HEK293 (cell line): Measurements from ENCODE around the gene CPT1C.

Experiments
- INSM2 ChIP-seq: fragments of 450-650 bp; formaldehyde crosslinking; IDR thresholded peaks from 2 replicates; pipeline ENCODE4 v1.5.1; 2016; ENCODE audit warnings: missing biosample characterization, missing genetic modification characterization
- OSR2 ChIP-seq: fragments of 450-650 bp; formaldehyde crosslinking; IDR thresholded peaks from 2 replicates; pipeline ENCODE4 v1.5.1; 2016; ENCODE audit warnings: missing biosample characterization, missing genetic modification characterization
- PATZ1 ChIP-seq: fragments of 450-650 bp; formaldehyde crosslinking; IDR thresholded peaks from 2 replicates; pipeline ENCODE4 v1.5.1; 2016; ENCODE audit warnings: missing biosample characterization, missing genetic modification characterization
- RBAK ChIP-seq: fragments of 450-650 bp; formaldehyde crosslinking; IDR thresholded peaks from 2 replicates; pipeline ENCODE4 v1.5.1; 2016; ENCODE audit warnings: missing biosample characterization, missing genetic modification characterization
- SP3 ChIP-seq: fragments of 450-650 bp; formaldehyde crosslinking; IDR thresholded peaks from 2 replicates; pipeline ENCODE4 v1.5.1; 2016; ENCODE audit warnings: missing biosample characterization, missing genetic modification characterization
- TSHZ1 ChIP-seq: fragments of 450-650 bp; formaldehyde crosslinking; IDR thresholded peaks from 2 replicates; pipeline ENCODE4 v1.5.1; 2016; ENCODE audit warnings: missing biosample characterization, missing genetic modification characterization, borderline replicate concordance
- YY1 ChIP-seq: fragments of 450-650 bp; formaldehyde crosslinking; IDR thresholded peaks from 2 replicates; pipeline ENCODE4 v1.5.1; 2018; ENCODE audit warnings: missing biosample characterization, missing genetic modification characterization
- ZBTB10 ChIP-seq: fragments of 450-650 bp; formaldehyde crosslinking; IDR thresholded peaks from 2 replicates; pipeline ENCODE4 v1.5.1; 2016; ENCODE audit warnings: missing biosample characterization, missing genetic modification characterization
- ZBTB17 ChIP-seq: fragments of 450-650 bp; formaldehyde crosslinking; IDR thresholded peaks from 2 replicates; pipeline ENCODE4 v1.5.1; 2016; ENCODE audit warnings: missing biosample characterization, missing genetic modification characterization
- ZBTB6 ChIP-seq: fragments of 450-650 bp; formaldehyde crosslinking; IDR thresholded peaks from 2 replicates; pipeline ENCODE4 v1.5.1; 2017; ENCODE audit warnings: missing biosample characterization, missing genetic modification characterization
- ZNF221 ChIP-seq: fragments of 450-650 bp; formaldehyde crosslinking; IDR thresholded peaks from 2 replicates; pipeline ENCODE4 v1.5.1; 2017; ENCODE audit warnings: missing biosample characterization, missing genetic modification characterization, borderline replicate concordance
- ZNF24 ChIP-seq: fragments of 450-650 bp; formaldehyde crosslinking; IDR thresholded peaks from 2 replicates; pipeline ENCODE4 v1.5.1; 2016; ENCODE audit warnings: missing biosample characterization, missing genetic modification characterization
- ZNF248 ChIP-seq: fragments of 450-650 bp; formaldehyde crosslinking; IDR thresholded peaks from 2 replicates; pipeline ENCODE4 v1.5.1; 2017; ENCODE audit warnings: missing biosample characterization, missing genetic modification characterization
- ZNF335 ChIP-seq: fragments of 450-650 bp; formaldehyde crosslinking; conservative IDR thresholded peaks from 2 replicates; pipeline ENCODE4 v1.5.1; 2016; ENCODE audit warnings: missing biosample characterization, missing genetic modification characterization
- ZNF354C ChIP-seq: fragments of 450-650 bp; formaldehyde crosslinking; IDR thresholded peaks from 2 replicates; pipeline ENCODE4 v1.5.1; 2016; ENCODE audit warnings: missing biosample characterization, missing genetic modification characterization, low read depth, borderline replicate concordance
- ZNF398 ChIP-seq: fragments of 450-650 bp; formaldehyde crosslinking; IDR thresholded peaks from 2 replicates; pipeline ENCODE4 v1.5.1; 2017; ENCODE audit warnings: missing biosample characterization, missing genetic modification characterization
- ZNF488 ChIP-seq: fragments of 450-650 bp; formaldehyde crosslinking; IDR thresholded peaks from 2 replicates; pipeline ENCODE4 v1.5.1; 2016; ENCODE audit warnings: missing biosample characterization, missing genetic modification characterization
- ZNF549 ChIP-seq: fragments of 450-650 bp; IDR thresholded peaks from 2 replicates; pipeline ENCODE4 v1.5.1; 2018; ENCODE audit warnings: missing biosample characterization, missing genetic modification characterization, mild to moderate bottlenecking, inconsistent platforms, moderate library complexity
- ZNF600 ChIP-seq: fragments of 450-650 bp; formaldehyde crosslinking; IDR thresholded peaks from 2 replicates; pipeline ENCODE4 v1.5.1; 2016; ENCODE audit warnings: missing biosample characterization, missing genetic modification characterization
- ZNF629 ChIP-seq: fragments of 450-650 bp; formaldehyde crosslinking; IDR thresholded peaks from 2 replicates; pipeline ENCODE4 v1.5.1; 2017; ENCODE audit warnings: missing biosample characterization, missing genetic modification characterization
- ZNF660 ChIP-seq: fragments of 450-650 bp; IDR thresholded peaks from 2 replicates; pipeline ENCODE4 v1.5.1; 2018; ENCODE audit warnings: missing biosample characterization, mild to moderate bottlenecking, missing genetic modification characterization
- ZNF664 ChIP-seq: fragments of 450-650 bp; formaldehyde crosslinking; IDR thresholded peaks from 2 replicates; pipeline ENCODE4 v1.5.1; 2016; ENCODE audit warnings: missing biosample characterization, missing genetic modification characterization
- ZNF768 ChIP-seq: fragments of 450-650 bp; formaldehyde crosslinking; IDR thresholded peaks from 2 replicates; pipeline ENCODE4 v1.5.1; 2018; ENCODE audit warnings: missing biosample characterization, mild to moderate bottlenecking, missing genetic modification characterization
- ZNF843 ChIP-seq: fragments of 450-650 bp; formaldehyde crosslinking; IDR thresholded peaks from 2 replicates; pipeline ENCODE4 v1.5.1; 2016; ENCODE audit warnings: missing biosample characterization, missing genetic modification characterization
- ZSCAN4 ChIP-seq: fragments of 450-650 bp; formaldehyde crosslinking; IDR thresholded peaks from 2 replicates; pipeline ENCODE4 v1.5.1; 2017; ENCODE audit warnings: missing biosample characterization, missing genetic modification characterization

CPT1C gene

GRCh38 chr19:49679771-49680413, 11.0 kb upstream of the CPT1C start (continued):
- TF ChIP-seq INSM2 (tag by site-specific recombination): no peak
- no peak for TF ChIP-seq ZNF354C (tag by site-specific recombination)
- no peak for TF ChIP-seq ZNF664
- TF ChIP-seq RBAK (tag by site-specific recombination): no peak
- no peak for TF ChIP-seq ZBTB17 (tag by site-specific recombination)
- TF ChIP-seq ZNF398: peak; percentile 34; the same call in 1 of the 2 replicates
- no peak for TF ChIP-seq TSHZ1 (tag by site-specific recombination)
- TF ChIP-seq ZNF768 (tag by site-specific recombination): no peak
- TF ChIP-seq ZBTB6 (tag by site-specific recombination): no peak
- TF ChIP-seq ZNF629 (tag by site-specific recombination): no peak
- TF ChIP-seq ZNF248 (tag by site-specific recombination): no peak
- TF ChIP-seq PATZ1 (tag by site-specific recombination): peak; percentile 71
- no peak for TF ChIP-seq ZNF221 (tag by site-specific recombination)
- no peak for TF ChIP-seq ZNF600
- TF ChIP-seq ZBTB10 (tag by site-specific recombination): peak; percentile 93
- no peak for TF ChIP-seq ZSCAN4 (tag by site-specific recombination)
- no peak for TF ChIP-seq ZNF335
- TF ChIP-seq ZNF488: no peak
- no peak for TF ChIP-seq ZNF843 (tag by site-specific recombination)
- no peak for TF ChIP-seq ZNF549 (tag by site-specific recombination)
- TF ChIP-seq SP3: peak; percentile 29
- TF ChIP-seq OSR2: 0 out of 2 replicates have a peak, but pooled peaks have one; percentile 13
- no peak for TF ChIP-seq ZNF660 (tag by site-specific recombination)
- no peak for TF ChIP-seq ZNF24
- TF ChIP-seq YY1 (tag by site-specific recombination): no peak
